Activated naive CD8-positive, alpha-beta T cell treated with anti-CD3 and anti-CD28 coated beads, Interleukin-2, amount 50 U/mL, for 24 hours (primary cell): ENCODE results near the gene KCNQ1OT1.

ENCODE experiments used
- ATAC-seq: fragments of 150-1000 bp; cut with Tn5 transposase; one replicate; pipeline ENCODE4 v1.10.0; 2021
- DNase-seq: peaks from one replicate; pipeline ENCODE4 v3.0.0; 2021
- H3K27ac Mint-ChIP-seq: one replicate; pipeline ENCODE4 v1.8.0; 2021; ENCODE audit warnings: mild to moderate bottlenecking, mixed read lengths
- H3K27me3 Mint-ChIP-seq: one replicate; pipeline ENCODE4 v1.8.0; 2021; ENCODE audit warnings: mixed read lengths
- H3K36me3 Mint-ChIP-seq: one replicate; pipeline ENCODE4 v1.8.0; 2021; ENCODE audit warnings: low read depth, mixed read lengths
- H3K4me1 Mint-ChIP-seq: one replicate; pipeline ENCODE4 v1.8.0; 2021; ENCODE audit warnings: mixed read lengths
- H3K4me3 Mint-ChIP-seq: one replicate; pipeline ENCODE4 v1.8.0; 2021; ENCODE audit warnings: mild to moderate bottlenecking, moderate library complexity, mixed read lengths
- H3K9me3 Mint-ChIP-seq: one replicate; pipeline ENCODE4 v1.8.0; 2021; ENCODE audit warnings: mixed read lengths

The KCNQ1OT1 gene

GRCh38 chr11:2717561-2718325 lies 17.9 kb upstream of the KCNQ1OT1 start:
- Mint-ChIP-seq H3K4me3 (no peak overlapping the region), H3K27ac (no peak overlapping the region), H3K36me3 (no peaks in the 10 kb centered on the region), H3K27me3 (no peaks in the 10 kb centered on the region), H3K9me3 (no peaks in the 10 kb centered on the region), H3K4me1 (no peaks in the 10 kb centered on the region)
- no peak for DNase-seq
- no peak for ATAC-seq

- H3K27ac Mint-ChIP-seq = no peak overlapping the region
- H3K27me3 Mint-ChIP-seq = no peaks in the 10 kb centered on the region
- H3K9me3 Mint-ChIP-seq = no peaks in the 10 kb centered on the region
- ATAC-seq = no peak
- no peaks in the 10 kb centered on the region for H3K4me1 Mint-ChIP-seq
- no peak overlapping the region for H3K4me3 Mint-ChIP-seq
- DNase-seq = no peak
- H3K36me3 Mint-ChIP-seq = no peaks in the 10 kb centered on the region
Measured at GRCh38 chr11:2716376-2717095, 16.7 kb upstream of the KCNQ1OT1 start.

- Mint-ChIP-seq H3K27me3 (no peaks in the 10 kb centered on the region), H3K36me3 (no peaks in the 10 kb centered on the region), H3K9me3 (peaks cover 2% of the 10 kb centered on the region), H3K4me1 (no peaks in the 10 kb centered on the region), H3K27ac (no peak overlapping the region), H3K4me3 (no peak overlapping the region)
- ATAC-seq (no peak), DNase-seq (no peak)
Measured at GRCh38 chr11:2715716-2716350, 16.0 kb upstream of the KCNQ1OT1 start.

GRCh38 chr11:2714871-2715270 lies 15.1 kb upstream of the KCNQ1OT1 start:
- no peak overlapping the region for H3K27ac Mint-ChIP-seq

GRCh38 chr11:2714463-2714800 lies 14.6 kb upstream of the KCNQ1OT1 start:
- Mint-ChIP-seq H3K27me3 (no peaks in the 10 kb centered on the region), H3K36me3 (peaks cover 3% of the 10 kb centered on the region), H3K27ac (no peak overlapping the region), H3K9me3 (peaks cover 16% of the 10 kb centered on the region), H3K4me1 (no peaks in the 10 kb centered on the region), H3K4me3 (no peak overlapping the region)
- no peak for DNase-seq
- no peak for ATAC-seq

More at GRCh38 chr11:2714871-2715270, 15.1 kb upstream of the KCNQ1OT1 start:
- Mint-ChIP-seq H3K27me3 (no peaks in the 10 kb centered on the region), H3K4me3 (no peak overlapping the region), H3K4me1 (no peaks in the 10 kb centered on the region), H3K9me3 (peaks cover 11% of the 10 kb centered on the region), H3K36me3 (peaks cover 3% of the 10 kb centered on the region)
- no peak for DNase-seq
- no peak for ATAC-seq

- Mint-ChIP-seq H3K27me3 (no peaks in the 10 kb centered on the region), H3K4me3 (no peak overlapping the region), H3K4me1 (no peaks in the 10 kb centered on the region), H3K9me3 (peaks cover 16% of the 10 kb centered on the region), H3K27ac (no peak overlapping the region), H3K36me3 (peaks cover 3% of the 10 kb centered on the region)
- ATAC-seq (no peak), DNase-seq (no peak)
Measured at GRCh38 chr11:2713661-2714462, 14.1 kb upstream of the KCNQ1OT1 start.

- Mint-ChIP-seq H3K4me1 (no peaks in the 10 kb centered on the region), H3K4me3 (no peak overlapping the region), H3K27ac (no peak overlapping the region), H3K27me3 (no peaks in the 10 kb centered on the region), H3K9me3 (peaks cover 16% of the 10 kb centered on the region), H3K36me3 (peaks cover 3% of the 10 kb centered on the region)
- DNase-seq (no peak), ATAC-seq (no peak)
Measured at GRCh38 chr11:2713094-2713493, 13.3 kb upstream of the KCNQ1OT1 start.

GRCh38 chr11:2711161-2711560 lies 11.4 kb upstream of the KCNQ1OT1 start:
- H3K4me1 Mint-ChIP-seq = no peaks in the 10 kb centered on the region
- peaks cover 16% of the 10 kb centered on the region for H3K9me3 Mint-ChIP-seq
- no peaks in the 10 kb centered on the region for H3K27me3 Mint-ChIP-seq
- ATAC-seq (no peak), DNase-seq (no peak)
- H3K4me3 Mint-ChIP-seq = no peak overlapping the region
- peaks cover 3% of the 10 kb centered on the region for H3K36me3 Mint-ChIP-seq
- no peak overlapping the region for H3K27ac Mint-ChIP-seq

GRCh38 chr11:2709429-2709828 lies 9.6 kb upstream of the KCNQ1OT1 start:
- H3K9me3 Mint-ChIP-seq = peaks cover 16% of the 10 kb centered on the region
- H3K27me3 Mint-ChIP-seq = no peaks in the 10 kb centered on the region
- no peaks in the 10 kb centered on the region for H3K4me1 Mint-ChIP-seq
- peaks cover 5% of the 10 kb centered on the region for H3K36me3 Mint-ChIP-seq
- no peak overlapping the region for H3K4me3 Mint-ChIP-seq
- no peak for DNase-seq
- H3K27ac Mint-ChIP-seq = no peak overlapping the region
- no peak for ATAC-seq

- H3K27ac Mint-ChIP-seq = no peak overlapping the region
- peaks cover 16% of the 10 kb centered on the region for H3K9me3 Mint-ChIP-seq
- no peak overlapping the region for H3K4me3 Mint-ChIP-seq
- no peaks in the 10 kb centered on the region for H3K4me1 Mint-ChIP-seq
- H3K27me3 Mint-ChIP-seq = no peaks in the 10 kb centered on the region
- ATAC-seq (no peak), DNase-seq (no peak)
- H3K36me3 Mint-ChIP-seq = peaks cover 5% of the 10 kb centered on the region
Measured at GRCh38 chr11:2708757-2709281, 9.0 kb upstream of the KCNQ1OT1 start.

- Mint-ChIP-seq H3K36me3 (peaks cover 5% of the 10 kb centered on the region), H3K9me3 (peaks cover 16% of the 10 kb centered on the region), H3K27me3 (no peaks in the 10 kb centered on the region), H3K27ac (no peak overlapping the region), H3K4me3 (no peak overlapping the region), H3K4me1 (no peaks in the 10 kb centered on the region)
- ATAC-seq (no peak), DNase-seq (no peak)
Measured at GRCh38 chr11:2708151-2708581, 8.4 kb upstream of the KCNQ1OT1 start.

- ATAC-seq (no peak), DNase-seq (no peak)
- H3K4me1 Mint-ChIP-seq = no peaks in the 10 kb centered on the region
- H3K27ac Mint-ChIP-seq = no peak overlapping the region
- H3K9me3 Mint-ChIP-seq = peaks cover 16% of the 10 kb centered on the region
- peaks cover 5% of the 10 kb centered on the region for H3K36me3 Mint-ChIP-seq
- no peaks in the 10 kb centered on the region for H3K27me3 Mint-ChIP-seq
- no peak overlapping the region for H3K4me3 Mint-ChIP-seq
Measured at GRCh38 chr11:2707736-2708135, 7.9 kb upstream of the KCNQ1OT1 start.

- ATAC-seq = no peak
Measured at GRCh38 chr11:2706321-2706720, 6.5 kb upstream of the KCNQ1OT1 start.

GRCh38 chr11:2704896-2705606 lies 5.3 kb upstream of the KCNQ1OT1 start:
- peaks cover 2% of the 10 kb centered on the region for H3K36me3 Mint-ChIP-seq
- H3K9me3 Mint-ChIP-seq = peaks cover 6% of the 10 kb centered on the region
- ATAC-seq (no peak), DNase-seq (no peak)
- no peak overlapping the region for H3K27ac Mint-ChIP-seq
- H3K4me1 Mint-ChIP-seq = peaks cover 2% of the 10 kb centered on the region
- no peak overlapping the region for H3K4me3 Mint-ChIP-seq
- H3K27me3 Mint-ChIP-seq = no peaks in the 10 kb centered on the region

More at GRCh38 chr11:2706321-2706720, 6.5 kb upstream of the KCNQ1OT1 start:
- Mint-ChIP-seq H3K4me3 (no peak overlapping the region), H3K9me3 (peaks cover 16% of the 10 kb centered on the region), H3K36me3 (peaks cover 5% of the 10 kb centered on the region), H3K4me1 (no peaks in the 10 kb centered on the region), H3K27me3 (no peaks in the 10 kb centered on the region), H3K27ac (no peak overlapping the region)
- no peak for DNase-seq
